ENCODE results near the gene RNFT2. TPM values are rescaled to one million over a fixed set of nuclear protein-coding genes. Genes with fewer than 3 reads are reported as not detected.

RNFT2 gene
- total RNA-seq, 2 donors from 2014 or later = 6.3 to 11.8 TPM

GRCh38 chr12:116701432-116701831, 36.7 kb upstream of the RNFT2 start:
- Histone ChIP-seq H3K4me1 (no peaks in the 10 kb centered on the region), H3K27me3 (no peaks in the 10 kb centered on the region), H3K4me3 (no peak overlapping the region), H3K9ac (ENCODE audit: low read depth in 2 of 2, low read length in 2 of 2) (no peak overlapping the region), H3K27ac (no peak overlapping the region), H3K36me3 (no peaks in the 10 kb centered on the region), H3K9me3 (no peaks in the 10 kb centered on the region)
- no peak for DNase-seq
- TF ChIP-seq CTCF (IDR thresholded peaks at IDR 0.05) = no peak
- intact Hi-C loops (cut with DNase I) = loop anchor here (5.0 to 10.0 kb wide), 2 partner anchors 256 to 413 kb away; no protein-coding TSS in a partner anchor

- Histone ChIP-seq H3K9me3 (no peaks in the 10 kb centered on the region), H3K36me3 (no peaks in the 10 kb centered on the region), H3K4me1 (no peaks in the 10 kb centered on the region), H3K9ac (ENCODE audit: low read depth in 2 of 2, low read length in 2 of 2) (no peak overlapping the region), H3K4me3 (no peak overlapping the region), H3K27me3 (no peaks in the 10 kb centered on the region), H3K27ac (no peak overlapping the region)
- peak; percentile 76 for DNase-seq
- intact Hi-C loops (cut with DNase I) = loop anchor here (5.0 to 10.0 kb wide), 2 partner anchors 254 to 411 kb away; no protein-coding TSS in a partner anchor
- peak; percentile 95 for TF ChIP-seq CTCF (IDR thresholded peaks at IDR 0.05)
These were observed 34.8 kb upstream of the RNFT2 start for GRCh38 chr12:116703214-116703795.

- intact Hi-C loops (cut with DNase I) = loop anchor here (10.0 kb wide), 1 partner anchor 407 kb away; no protein-coding TSS in a partner anchor
These were observed 30.4 kb upstream of the RNFT2 start for GRCh38 chr12:116707751-116708150.

GRCh38 chr12:116708826-116709756, 29.0 kb upstream of the RNFT2 start:
- Histone ChIP-seq H3K9me3 (no peaks in the 10 kb centered on the region), H3K4me3 (no peak overlapping the region), H3K9ac (ENCODE audit: low read depth in 2 of 2, low read length in 2 of 2) (no peak overlapping the region), H3K4me1 (peaks cover 8% of the 10 kb centered on the region), H3K36me3 (no peaks in the 10 kb centered on the region), H3K27ac (no peak overlapping the region), H3K27me3 (no peaks in the 10 kb centered on the region)
- intact Hi-C loops (cut with DNase I) = loop anchor here (10.0 kb wide), 1 partner anchor 406 kb away; no protein-coding TSS in a partner anchor
- no peak for TF ChIP-seq CTCF (IDR thresholded peaks at IDR 0.05)
- peak; percentile 59 for DNase-seq

More at GRCh38 chr12:116707751-116708150, 30.4 kb upstream of the RNFT2 start:
- Histone ChIP-seq H3K4me3 (no peak overlapping the region), H3K27ac (no peak overlapping the region), H3K4me1 (peaks cover 8% of the 10 kb centered on the region), H3K9ac (ENCODE audit: low read depth in 2 of 2, low read length in 2 of 2) (no peak overlapping the region), H3K9me3 (no peaks in the 10 kb centered on the region), H3K36me3 (no peaks in the 10 kb centered on the region), H3K27me3 (no peaks in the 10 kb centered on the region)
- TF ChIP-seq CTCF (IDR thresholded peaks at IDR 0.05) = no peak
- no peak for DNase-seq

GRCh38 chr12:116709768-116710167, 28.3 kb upstream of the RNFT2 start:
- Histone ChIP-seq H3K9ac (ENCODE audit: low read depth in 2 of 2, low read length in 2 of 2) (no peak overlapping the region), H3K27me3 (no peaks in the 10 kb centered on the region), H3K4me1 (peaks cover 8% of the 10 kb centered on the region), H3K9me3 (no peaks in the 10 kb centered on the region), H3K4me3 (no peak overlapping the region), H3K27ac (no peak overlapping the region), H3K36me3 (no peaks in the 10 kb centered on the region)
- DNase-seq = no peak
- intact Hi-C loops (cut with DNase I) = loop anchor here (10.0 kb wide), 2 partner anchors 405 to 725 kb away; no protein-coding TSS in a partner anchor
- no peak for TF ChIP-seq CTCF (IDR thresholded peaks at IDR 0.05)

All from colonic mucosa (tissue), 4 donors.